Activated CD4-positive, alpha-beta memory T cell treated with anti-CD3 and anti-CD28 coated beads for 36 hours (primary cell): ENCODE data around the gene ADCYAP1R1. TPM values are rescaled to one million over a fixed set of nuclear protein-coding genes. Genes with fewer than 3 reads are reported as not detected.

Experiments
- CTCF ChIA-PET: fragments of 350-600 bp; sonication (Branson Sonifier 250); formaldehyde crosslinking; loops from one replicate; lab custom pipeline; 2021; ENCODE audit warnings: antibody characterized with exemption, inconsistent platforms; lab: Charles Lee
- POLR2A ChIA-PET: fragments of 350-600 bp; sonication (Branson Sonifier 250); formaldehyde crosslinking; loops from one replicate; lab custom pipeline; 2021; ENCODE audit warnings: antibody characterized with exemption; lab: Charles Lee
- DNase-seq: peaks from one replicate; pipeline ENCODE4 v3.0.0-alpha.2; 2020
- H3K27ac Mint-ChIP-seq: one replicate; pipeline ENCODE4 v1.8.0; 2021; ENCODE audit warnings: mixed read lengths
- H3K27me3 Mint-ChIP-seq: one replicate; pipeline ENCODE4 v1.8.0; 2021; ENCODE audit warnings: mixed read lengths
- H3K36me3 Mint-ChIP-seq: one replicate; pipeline ENCODE4 v1.8.0; 2021; ENCODE audit warnings: mixed read lengths
- H3K4me1 Mint-ChIP-seq: one replicate; pipeline ENCODE4 v1.8.0; 2021; ENCODE audit warnings: low read depth, mixed read lengths
- H3K4me3 Mint-ChIP-seq: one replicate; pipeline ENCODE4 v1.8.0; 2021; ENCODE audit warnings: mild to moderate bottlenecking, mixed read lengths
- H3K9me3 Mint-ChIP-seq: one replicate; pipeline ENCODE4 v1.8.0; 2021; ENCODE audit warnings: mixed read lengths
- intact Hi-C: fragments of 100-400 bp; cut with micrococcal nuclease; formaldehyde crosslinking; loops from one replicate; pipeline ENCODE4 v1.15.1; 2023
- total RNA-seq, 2 experiments: library from RNA; stranded (reverse); gene quantifications; one replicate each; pipeline ENCODE4 v1.2.3, GENCODE V29; 2021

The ADCYAP1R1 gene
- total RNA-seq, 2 experiments from 2014 or later, result not detected

GRCh38 chr7:31121601-31122000 is 69.5 kb downstream of the ADCYAP1R1 start:
- H3K4me3 Mint-ChIP-seq, result no peak overlapping the region
- peaks cover 9% of the 10 kb centered on the region for H3K27me3 Mint-ChIP-seq
- POLR2A ChIA-PET, result interaction anchor here (1.2 kb wide), 1 partner anchor 138 kb away, joined by 3 read pairs; no protein-coding TSS in a partner anchor
- H3K9me3 Mint-ChIP-seq, result no peaks in the 10 kb centered on the region
- H3K4me1 Mint-ChIP-seq, result no peaks in the 10 kb centered on the region
- CTCF ChIA-PET, result interaction anchor here (1.3 to 10.2 kb wide), 11 partner anchors 9 to 322 kb away, joined by 3 to 297 read pairs (median 9); no protein-coding TSS in a partner anchor
- intact Hi-C loops, result no loop called here
- no peak for DNase-seq
- no peak overlapping the region for H3K27ac Mint-ChIP-seq
- no peaks in the 10 kb centered on the region for H3K36me3 Mint-ChIP-seq

GRCh38 chr7:31122649-31123058 is 70.5 kb downstream of the ADCYAP1R1 start:
- peak; percentile 57 for DNase-seq
- Mint-ChIP-seq H3K27me3 (peaks cover 9% of the 10 kb centered on the region), H3K27ac (no peak overlapping the region), H3K9me3 (no peaks in the 10 kb centered on the region), H3K4me1 (no peaks in the 10 kb centered on the region), H3K4me3 (no peak overlapping the region), H3K36me3 (no peaks in the 10 kb centered on the region)
- CTCF ChIA-PET, result interaction anchor here (0.6 to 10.2 kb wide), 33 partner anchors 10 to 721 kb away, joined by 3 to 297 read pairs (median 4); no protein-coding TSS in a partner anchor
- intact Hi-C loops, result loop anchor here (1.0 to 2.0 kb wide), 2 partner anchors 139 to 322 kb away; no protein-coding TSS in a partner anchor
- POLR2A ChIA-PET, result no interaction called here

- POLR2A ChIA-PET, result no interaction called here
- H3K36me3 Mint-ChIP-seq, result no peaks in the 10 kb centered on the region
- peaks cover 9% of the 10 kb centered on the region for H3K27me3 Mint-ChIP-seq
- no peak for DNase-seq
- intact Hi-C loops, result loop anchor here (2.0 kb wide), 1 partner anchor 323 kb away; no protein-coding TSS in a partner anchor
- no peak overlapping the region for H3K4me3 Mint-ChIP-seq
- CTCF ChIA-PET, result interaction anchor here (0.6 to 10.2 kb wide), 25 partner anchors 10 to 332 kb away, joined by 3 to 297 read pairs (median 7); no protein-coding TSS in a partner anchor
- H3K9me3 Mint-ChIP-seq, result no peaks in the 10 kb centered on the region
- no peaks in the 10 kb centered on the region for H3K4me1 Mint-ChIP-seq
- H3K27ac Mint-ChIP-seq, result no peak overlapping the region
Measured at GRCh38 chr7:31123321-31123720, 71.2 kb downstream of the ADCYAP1R1 start.

- intact Hi-C loops, result loop anchor here (2.0 kb wide), 1 partner anchor 323 kb away; no protein-coding TSS in a partner anchor
Measured at GRCh38 chr7:31123726-31124125, 71.6 kb downstream of the ADCYAP1R1 start.

GRCh38 chr7:31125171-31125570 is 73.1 kb downstream of the ADCYAP1R1 start:
- H3K4me3 Mint-ChIP-seq, result no peak overlapping the region
- no peaks in the 10 kb centered on the region for H3K36me3 Mint-ChIP-seq
- POLR2A ChIA-PET, result no interaction called here
- no peak for DNase-seq
- no peaks in the 10 kb centered on the region for H3K9me3 Mint-ChIP-seq
- no peak overlapping the region for H3K27ac Mint-ChIP-seq
- CTCF ChIA-PET, result interaction anchor here (9.7 to 10.2 kb wide), 2 partner anchors 9 to 142 kb away, joined by 112 to 297 read pairs; no protein-coding TSS in a partner anchor
- H3K27me3 Mint-ChIP-seq, result peaks cover 7% of the 10 kb centered on the region
- H3K4me1 Mint-ChIP-seq, result no peaks in the 10 kb centered on the region
- intact Hi-C loops, result no loop called here

More at GRCh38 chr7:31123726-31124125, 71.6 kb downstream of the ADCYAP1R1 start:
- no peaks in the 10 kb centered on the region for H3K4me1 Mint-ChIP-seq
- H3K9me3 Mint-ChIP-seq, result no peaks in the 10 kb centered on the region
- DNase-seq, result no peak
- H3K36me3 Mint-ChIP-seq, result no peaks in the 10 kb centered on the region
- peaks cover 9% of the 10 kb centered on the region for H3K27me3 Mint-ChIP-seq
- no peak overlapping the region for H3K4me3 Mint-ChIP-seq
- H3K27ac Mint-ChIP-seq, result no peak overlapping the region
- ChIA-PET POLR2A (no interaction called here), CTCF (interaction anchor here (1.3 to 10.2 kb wide), 10 partner anchors 11 to 324 kb away, joined by 4 to 297 read pairs (median 8); no protein-coding TSS in a partner anchor)

- H3K36me3 Mint-ChIP-seq, result no peaks in the 10 kb centered on the region
- ChIA-PET CTCF (interaction anchor here (1.3 to 9.7 kb wide), 2 partner anchors 7 to 143 kb away, joined by 3 to 112 read pairs; no protein-coding TSS in a partner anchor), POLR2A (no interaction called here)
- no peak overlapping the region for H3K4me3 Mint-ChIP-seq
- DNase-seq, result no peak
- peaks cover 8% of the 10 kb centered on the region for H3K27me3 Mint-ChIP-seq
- no peak overlapping the region for H3K27ac Mint-ChIP-seq
- no peaks in the 10 kb centered on the region for H3K9me3 Mint-ChIP-seq
- intact Hi-C loops, result no loop called here
- H3K4me1 Mint-ChIP-seq, result no peaks in the 10 kb centered on the region
Measured at GRCh38 chr7:31126976-31127375, 74.9 kb downstream of the ADCYAP1R1 start.

- H3K36me3 Mint-ChIP-seq, result no peaks in the 10 kb centered on the region
- no peak overlapping the region for H3K4me3 Mint-ChIP-seq
- ChIA-PET CTCF (interaction anchor here (1.9 kb wide), 1 partner anchor 145 kb away, joined by 11 read pairs; no protein-coding TSS in a partner anchor), POLR2A (no interaction called here)
- H3K4me1 Mint-ChIP-seq, result no peaks in the 10 kb centered on the region
- intact Hi-C loops, result no loop called here
- peaks cover 1% of the 10 kb centered on the region for H3K27me3 Mint-ChIP-seq
- no peaks in the 10 kb centered on the region for H3K9me3 Mint-ChIP-seq
- no peak for DNase-seq
- H3K27ac Mint-ChIP-seq, result no peak overlapping the region
Measured at GRCh38 chr7:31129067-31129466, 77.0 kb downstream of the ADCYAP1R1 start.

- no peak for DNase-seq
- intact Hi-C loops, result no loop called here
Measured at GRCh38 chr7:31133497-31133896, 81.4 kb downstream of the ADCYAP1R1 start.

GRCh38 chr7:31134246-31135188 is 82.4 kb downstream of the ADCYAP1R1 start:
- Mint-ChIP-seq H3K27me3 (peaks cover 1% of the 10 kb centered on the region), H3K4me3 (no peak overlapping the region), H3K27ac (no peak overlapping the region), H3K4me1 (peaks cover 4% of the 10 kb centered on the region), H3K36me3 (no peaks in the 10 kb centered on the region), H3K9me3 (no peaks in the 10 kb centered on the region)
- CTCF ChIA-PET, result interaction anchor here (0.5 to 6.6 kb wide), 38 partner anchors 11 to 1460 kb away, joined by 3 to 112 read pairs (median 4); no protein-coding TSS in a partner anchor
- intact Hi-C loops, result loop anchor here (2.0 kb wide), 1 partner anchor 354 kb away; no protein-coding TSS in a partner anchor
- POLR2A ChIA-PET, result no interaction called here
- DNase-seq, result peak; percentile 57

More at GRCh38 chr7:31133497-31133896, 81.4 kb downstream of the ADCYAP1R1 start:
- no peaks in the 10 kb centered on the region for H3K9me3 Mint-ChIP-seq
- peaks cover 1% of the 10 kb centered on the region for H3K27me3 Mint-ChIP-seq
- H3K4me3 Mint-ChIP-seq, result no peak overlapping the region
- peaks cover 4% of the 10 kb centered on the region for H3K4me1 Mint-ChIP-seq
- no peaks in the 10 kb centered on the region for H3K36me3 Mint-ChIP-seq
- H3K27ac Mint-ChIP-seq, result no peak overlapping the region
- POLR2A ChIA-PET, result no interaction called here
- CTCF ChIA-PET, result interaction anchor here (0.6 to 6.6 kb wide), 15 partner anchors 11 to 1214 kb away, joined by 3 to 112 read pairs (median 4); no protein-coding TSS in a partner anchor

GRCh38 chr7:31137234-31137633 is 85.1 kb downstream of the ADCYAP1R1 start:
- Mint-ChIP-seq H3K27me3 (no peaks in the 10 kb centered on the region), H3K9me3 (no peaks in the 10 kb centered on the region)
- CTCF ChIA-PET, result interaction anchor here (1.2 to 6.6 kb wide), 2 partner anchors 15 to 156 kb away, joined by 5 to 112 read pairs; no protein-coding TSS in a partner anchor

GRCh38 chr7:31145339-31145738 is 93.2 kb downstream of the ADCYAP1R1 start:
- intact Hi-C loops, result no loop called here
- Mint-ChIP-seq H3K4me3 (no peak overlapping the region), H3K9me3 (no peaks in the 10 kb centered on the region), H3K27ac (no peak overlapping the region), H3K36me3 (no peaks in the 10 kb centered on the region), H3K4me1 (no peaks in the 10 kb centered on the region), H3K27me3 (peaks cover 11% of the 10 kb centered on the region)
- CTCF ChIA-PET, result interaction anchor here (1.2 to 1.3 kb wide), 2 partner anchors 10 to 12 kb away, joined by 3 read pairs; no protein-coding TSS in a partner anchor
- POLR2A ChIA-PET, result no interaction called here
- DNase-seq, result no peak

More at GRCh38 chr7:31137234-31137633, 85.1 kb downstream of the ADCYAP1R1 start:
- H3K4me1 Mint-ChIP-seq, result peaks cover 4% of the 10 kb centered on the region
- H3K4me3 Mint-ChIP-seq, result no peak overlapping the region
- POLR2A ChIA-PET, result no interaction called here
- DNase-seq, result no peak
- H3K27ac Mint-ChIP-seq, result no peak overlapping the region
- H3K36me3 Mint-ChIP-seq, result no peaks in the 10 kb centered on the region
- intact Hi-C loops, result no loop called here
